Adipocyte (in vitro differentiated cells): Measurements from ENCODE around the gene IFI16.
"Not testable (repeated sequence)": the region's sequence is repeated elsewhere in the genome, so short reads cannot be mapped to it uniquely, and the experiment has no call there.

Experiments used
- DNase-seq: peaks from one replicate; pipeline ENCODE4 v3.0.0-alpha.2; 2015; ENCODE audit warnings: low read depth
- H3K27me3 ChIP-seq: replicated peaks from 2 replicates; pipeline ENCODE4 v1.7.0; 2013; ENCODE audit warnings: mild to moderate bottlenecking, low read length, moderate library complexity; ENCODE audit not compliant: control insufficient read depth, insufficient read depth
- H3K36me3 ChIP-seq: 2 replicates; pipeline ENCODE4 v1.7.0; 2013; ENCODE audit warnings: low read length, mild to moderate bottlenecking, moderate library complexity; ENCODE audit not compliant: control insufficient read depth, insufficient read depth, severe bottlenecking
- H3K4me1 ChIP-seq: 2 replicates; pipeline ENCODE4 v1.7.0; 2013; ENCODE audit warnings: mild to moderate bottlenecking, low read length, moderate library complexity; ENCODE audit not compliant: control insufficient read depth, insufficient read depth
- H3K4me3 ChIP-seq: 2 replicates; pipeline ENCODE4 v1.7.0; 2013; ENCODE audit warnings: mild to moderate bottlenecking, low read length, moderate library complexity
- H3K9ac ChIP-seq: 2 replicates; pipeline ENCODE4 v1.7.0; 2013; ENCODE audit warnings: mild to moderate bottlenecking, low read length, moderate library complexity
- H3K9me3 ChIP-seq: 2 replicates; pipeline ENCODE4 v1.7.0; 2013; ENCODE audit warnings: mild to moderate bottlenecking, low read length, moderate library complexity; ENCODE audit not compliant: control insufficient read depth

IFI16 gene

GRCh38 chr1:159030311-159030710, 20.6 kb downstream of the IFI16 start:
- Histone ChIP-seq H3K9me3 (no peaks in the 10 kb centered on the region), H3K4me1 (peaks cover 19% of the 10 kb centered on the region), H3K4me3 (no peak overlapping the region), H3K36me3 (peaks cover 66% of the 10 kb centered on the region), H3K27me3 (no peaks in the 10 kb centered on the region), H3K9ac (no peak overlapping the region)
- DNase-seq: no peak

DNA sequence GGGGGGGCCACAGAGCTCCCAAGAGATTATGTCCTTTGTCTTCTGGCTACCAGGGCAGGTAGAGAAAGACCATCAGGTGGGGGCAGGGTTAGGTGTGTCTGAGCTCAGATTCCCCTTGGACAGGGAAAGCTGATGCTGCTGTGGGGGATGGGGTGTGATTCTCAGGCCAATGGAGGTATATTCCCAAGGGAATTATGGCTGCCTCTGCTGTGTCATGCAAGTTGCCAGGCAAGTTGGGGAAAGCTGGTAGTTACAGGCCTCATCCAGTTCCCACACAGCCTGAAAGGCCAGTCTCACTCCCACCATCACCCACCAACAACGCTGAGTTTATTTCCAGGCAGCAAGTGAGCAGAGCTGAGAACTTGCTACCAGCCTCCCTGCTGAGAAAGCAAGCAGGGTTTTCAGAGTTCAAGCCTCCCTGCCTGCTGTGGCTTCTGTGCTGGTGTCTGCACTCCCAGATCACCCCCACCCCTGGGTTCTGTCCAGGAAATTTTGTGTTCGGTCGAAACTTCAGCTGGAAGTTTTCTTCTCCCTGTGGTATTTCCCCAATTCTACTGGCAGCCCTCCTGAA, 21.3 kb downstream of the IFI16 start:
- no peak overlapping the region for H3K9ac ChIP-seq
- H3K4me3 ChIP-seq: no peak overlapping the region
- DNase-seq: no peak
- H3K4me1 ChIP-seq: peaks cover 19% of the 10 kb centered on the region
- H3K9me3 ChIP-seq: no peaks in the 10 kb centered on the region
- peaks cover 69% of the 10 kb centered on the region for H3K36me3 ChIP-seq
- no peaks in the 10 kb centered on the region for H3K27me3 ChIP-seq

- Histone ChIP-seq H3K4me1 (peaks cover 17% of the 10 kb centered on the region), H3K36me3 (peaks cover 85% of the 10 kb centered on the region), H3K27me3 (no peaks in the 10 kb centered on the region), H3K9me3 (no peaks in the 10 kb centered on the region), H3K9ac (peak overlapping the region; percentile 50), H3K4me3 (peak overlapping the region; percentile 42)
- DNase-seq: peak; percentile 61
Observed at GRCh38 chr1:159040206-159040605, 30.5 kb downstream of the IFI16 start.

GRCh38 chr1:159040893-159041724, 31.4 kb downstream of the IFI16 start:
- peaks cover 84% of the 10 kb centered on the region for H3K36me3 ChIP-seq
- H3K27me3 ChIP-seq: no peaks in the 10 kb centered on the region
- no peaks in the 10 kb centered on the region for H3K9me3 ChIP-seq
- H3K4me1 ChIP-seq: peaks cover 17% of the 10 kb centered on the region
- no peak for DNase-seq
- H3K4me3 ChIP-seq: no peak overlapping the region
- peak overlapping the region; percentile 50 for H3K9ac ChIP-seq

DNA sequence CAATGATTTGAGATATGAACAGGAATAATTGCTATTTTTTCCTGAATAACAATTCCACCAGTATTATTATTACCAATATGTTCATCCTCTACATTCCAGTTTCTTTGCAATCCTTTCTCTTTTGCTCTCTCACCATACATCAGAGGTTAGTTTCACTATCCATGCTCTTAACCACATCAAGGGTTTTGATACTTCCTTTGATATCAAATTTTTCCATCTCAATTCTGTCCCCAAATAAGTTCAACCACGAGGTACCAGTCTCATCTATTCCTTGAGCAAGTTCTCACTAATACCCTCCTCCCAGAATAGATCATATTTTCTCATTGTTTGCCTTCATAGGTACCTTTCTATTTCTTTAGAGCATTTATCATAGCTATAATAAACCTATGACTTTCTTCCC, 36.8 kb downstream of the IFI16 start:
- peaks cover 73% of the 10 kb centered on the region for H3K36me3 ChIP-seq
- not testable (repeated sequence) for H3K4me1 ChIP-seq, H3K9ac ChIP-seq, H3K4me3 ChIP-seq, H3K27me3 ChIP-seq, H3K9me3 ChIP-seq, DNase-seq

DNA sequence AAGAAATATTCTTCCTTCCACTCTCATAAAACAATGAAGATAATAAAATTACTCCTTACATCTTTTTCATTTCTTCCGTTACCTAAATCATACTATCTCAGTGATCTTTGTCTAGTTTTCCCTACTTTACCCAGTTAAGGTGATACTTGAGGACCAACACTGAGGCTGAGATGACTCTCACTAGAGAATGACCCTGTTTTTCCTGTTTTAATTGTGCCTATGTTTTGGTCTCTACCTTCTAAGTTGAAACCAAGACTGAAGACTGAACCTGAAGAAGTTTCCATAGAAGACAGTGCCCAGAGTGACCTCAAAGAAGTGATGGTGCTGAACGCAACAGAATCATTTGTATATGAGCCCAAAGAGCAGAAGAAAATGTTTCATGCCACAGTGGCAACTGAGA, 41.7 kb downstream of the IFI16 start:
- Histone ChIP-seq H3K4me1 (peaks cover 9% of the 10 kb centered on the region), H3K27me3 (no peaks in the 10 kb centered on the region), H3K9ac (no peak overlapping the region), H3K9me3 (no peaks in the 10 kb centered on the region), H3K36me3 (peaks cover 87% of the 10 kb centered on the region), H3K4me3 (no peak overlapping the region)
- DNase-seq: no peak

DNA sequence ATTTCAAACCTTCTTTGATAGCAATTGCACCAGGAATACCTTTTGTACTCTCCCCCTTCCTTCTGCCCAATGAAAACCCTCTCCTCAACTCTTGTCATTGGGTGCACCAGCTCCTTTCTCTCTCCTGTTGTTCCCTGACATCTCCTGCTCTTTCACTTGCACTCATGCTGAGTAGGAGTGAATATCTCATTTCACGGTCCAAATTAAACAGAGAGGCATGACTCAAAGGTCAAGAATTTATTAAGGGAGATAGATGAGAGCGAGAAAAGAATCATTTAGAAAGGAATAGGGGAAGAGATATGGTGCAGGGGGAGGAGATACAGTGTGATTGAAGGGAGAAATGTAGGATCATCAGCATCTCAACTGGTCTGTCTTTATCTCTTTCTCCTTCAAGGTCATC, 44.7 kb downstream of the IFI16 start:
- Histone ChIP-seq H3K4me3 (no peak overlapping the region), H3K9me3 (no peaks in the 10 kb centered on the region), H3K27me3 (no peaks in the 10 kb centered on the region), H3K36me3 (peaks cover 69% of the 10 kb centered on the region), H3K4me1 (peaks cover 9% of the 10 kb centered on the region), H3K9ac (no peak overlapping the region)
- peak; percentile 31 for DNase-seq

DNA sequence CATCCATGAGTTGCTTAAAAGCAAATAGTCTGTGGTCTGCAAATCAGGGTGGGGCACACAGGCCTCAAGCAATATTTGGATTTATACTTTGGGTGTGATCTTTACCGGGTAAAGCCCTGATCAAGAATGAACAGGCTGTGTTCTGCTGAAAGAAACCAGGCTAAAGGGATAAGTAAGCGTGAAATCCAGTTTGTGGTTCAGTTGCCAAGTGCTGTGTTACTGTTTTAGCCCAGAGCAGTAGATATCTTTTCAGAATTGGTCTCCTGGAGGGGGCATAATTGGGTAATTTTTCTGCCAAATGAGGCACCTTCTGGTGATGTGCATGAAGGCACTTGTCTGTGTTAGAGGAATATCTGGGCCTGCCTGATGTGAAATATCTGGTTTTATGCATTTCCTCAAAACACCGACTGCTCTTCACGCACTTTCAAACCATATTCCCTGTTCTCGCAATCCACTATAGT, 45.5 kb downstream of the IFI16 start:
- peak; percentile 71 for DNase-seq
- no peak overlapping the region for H3K4me3 ChIP-seq
- H3K4me1 ChIP-seq: peaks cover 9% of the 10 kb centered on the region
- no peaks in the 10 kb centered on the region for H3K9me3 ChIP-seq
- H3K9ac ChIP-seq: no peak overlapping the region
- peaks cover 62% of the 10 kb centered on the region for H3K36me3 ChIP-seq
- H3K27me3 ChIP-seq: no peaks in the 10 kb centered on the region

DNA sequence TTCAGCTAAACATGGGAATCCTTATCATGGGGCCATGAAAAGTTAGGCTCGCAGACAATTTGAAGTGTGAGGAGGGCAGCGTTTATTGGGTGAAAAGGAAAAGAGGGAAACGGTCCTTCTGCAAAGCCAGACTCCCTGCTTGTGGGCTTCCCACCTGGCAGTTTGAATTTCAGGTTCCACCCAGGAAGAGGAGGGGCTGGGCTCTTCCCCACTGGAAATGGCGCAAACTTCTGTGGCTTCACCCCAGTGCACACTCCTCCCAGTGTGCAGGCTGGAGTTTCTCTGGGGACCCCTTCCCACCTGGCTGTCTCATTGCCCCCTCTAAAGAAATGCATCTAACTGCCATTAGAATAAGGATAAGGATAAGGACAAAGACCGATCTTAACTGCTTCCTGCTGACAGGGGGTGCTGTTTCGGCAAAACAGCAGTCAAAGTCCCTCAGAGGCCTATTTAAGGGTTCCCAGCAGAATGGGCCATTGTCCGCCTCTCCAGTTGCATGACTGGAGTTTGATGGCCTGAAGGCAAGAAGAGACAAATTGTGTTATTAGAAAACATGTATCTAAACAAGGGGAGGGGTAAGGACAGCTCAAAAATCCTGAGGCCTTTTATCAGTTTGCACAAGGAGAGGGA, 46.5 kb downstream of the IFI16 start:
- Histone ChIP-seq H3K9ac (no peak overlapping the region), H3K27me3 (no peaks in the 10 kb centered on the region), H3K4me3 (no peak overlapping the region), H3K9me3 (no peaks in the 10 kb centered on the region), H3K36me3 (peaks cover 52% of the 10 kb centered on the region), H3K4me1 (peaks cover 9% of the 10 kb centered on the region)
- DNase-seq: no peak

GRCh38 chr1:159058751-159059150, 49.0 kb downstream of the IFI16 start:
- H3K27me3 ChIP-seq: no peaks in the 10 kb centered on the region
- no peak for DNase-seq
- H3K9me3 ChIP-seq: no peaks in the 10 kb centered on the region
- H3K4me1 ChIP-seq: peaks cover 9% of the 10 kb centered on the region
- H3K9ac ChIP-seq: no peak overlapping the region
- peaks cover 26% of the 10 kb centered on the region for H3K36me3 ChIP-seq
- no peak overlapping the region for H3K4me3 ChIP-seq

DNA sequence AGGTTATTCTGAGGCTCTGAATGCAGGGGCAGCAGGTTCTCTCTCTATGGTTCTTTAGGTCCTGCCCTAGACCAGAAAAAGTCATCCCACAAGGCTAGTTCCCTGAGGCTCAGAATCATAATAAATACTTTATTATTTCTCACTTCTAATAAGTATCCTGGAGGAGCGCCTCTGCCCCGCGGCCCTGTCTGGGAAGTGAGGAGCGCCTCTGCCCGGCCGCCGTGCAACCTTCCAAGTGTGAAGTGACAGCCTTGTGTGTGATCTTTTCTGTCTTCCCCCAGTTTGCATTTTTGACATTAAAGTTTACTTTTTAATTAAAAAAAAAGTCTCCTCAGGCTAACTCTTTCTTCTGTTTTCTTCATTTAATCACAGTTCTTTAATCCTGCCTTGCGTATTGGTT, 55.4 kb downstream of the IFI16 start:
- no peaks in the 10 kb centered on the region for H3K36me3 ChIP-seq
- no peaks in the 10 kb centered on the region for H3K27me3 ChIP-seq
- DNase-seq: no peak
- no peaks in the 10 kb centered on the region for H3K4me1 ChIP-seq
- H3K4me3 ChIP-seq: no peak overlapping the region
- H3K9ac ChIP-seq: no peak overlapping the region
- H3K9me3 ChIP-seq: no peaks in the 10 kb centered on the region
